ENCODE measurements around the gene IGSF3. TPM values are rescaled to one million over a fixed set of nuclear protein-coding genes. Genes with fewer than 3 reads are reported as not detected.

IGSF3 gene
- total and polyA plus RNA-seq, 2 of the 8 experiments (the other 6 are each of a cell fraction or from before 2014, with no cell fraction given) = 30.0 to 32.2 TPM

- no peak for TF ChIP-seq EGR1 (IDR thresholded peaks at IDR 0.05; ENCODE audit: borderline replicate concordance, low read depth, low read length)
- no peak for TF ChIP-seq PHF8 (conservative IDR thresholded peaks at IDR 0.05; ENCODE audit: low read depth, low read length)
- TF ChIP-seq JUND (IDR thresholded peaks at IDR 0.05; ENCODE audit: low read length) = no peak
- TF ChIP-seq CHD7 (IDR thresholded peaks at IDR 0.05; ENCODE audit: insufficient replicate concordance, low read length) = no peak
- no peak for TF ChIP-seq ATF3 (IDR thresholded peaks at IDR 0.05; ENCODE audit: insufficient read depth, low read depth, low read length)
Measured at GRCh38 chr1:116581323-116581885, 86.1 kb downstream of the IGSF3 start (continued).

Data from H1 (cell line).